Thyroid gland (tissue), 4 donors: ENCODE results near the gene B4GALT5. TPM values are rescaled to one million over a fixed set of nuclear protein-coding genes. Genes with fewer than 3 reads are reported as not detected.

Source experiments
- DNase-seq, 2 donors: peaks; one replicate each; pipeline ENCODE4 v3.0.0-alpha.2; 2019
- H3K27ac ChIP-seq, 3 donors: fragments of 200-600 bp; sonication (generic); 1 replicate in 2 of 3; 2 replicates in 1 of 3; pipeline ENCODE4 v1.5.1; 2016 to 2019; ENCODE audit warnings: mild to moderate bottlenecking in 1 of 3, moderate library complexity in 1 of 3
- H3K27me3 ChIP-seq: fragments of 200-600 bp; sonication (generic); one replicate; pipeline ENCODE4 v1.5.1; 2019
- H3K36me3 ChIP-seq, 2 donors: fragments of 200-600 bp; sonication (generic); one replicate each; pipeline ENCODE4 v1.5.1; 2016 to 2019
- H3K4me1 ChIP-seq, 2 donors: fragments of 200-600 bp; sonication (generic); one replicate each; pipeline ENCODE4 v1.5.1; 2017 to 2019
- H3K4me3 ChIP-seq, 3 donors: fragments of 200-600 bp; sonication (generic); replicated peaks in 1 of 3; 1 replicate in 2 of 3; 2 replicates in 1 of 3; pipeline ENCODE4 v1.5.1; 2016; ENCODE audit warnings: mild to moderate bottlenecking in 1 of 3
- H3K9me3 ChIP-seq: fragments of 200-600 bp; sonication (generic); one replicate; pipeline ENCODE4 v1.5.1; 2017
- CTCF ChIP-seq, 6 experiments: fragments of 200-600 bp in 3 of 6; fragments of 450-650 bp in 3 of 6; sonication (generic) in 3 of 6; IDR thresholded peaks; one replicate each; pipeline ENCODE4 v1.5.1; 2016 to 2019; ENCODE audit warnings: antibody characterized with exemption in 6 of 6, mild to moderate bottlenecking in 2 of 6, inconsistent platforms in 1 of 6, moderate library complexity in 1 of 6
- POLR2A ChIP-seq, 2 donors: fragments of 450-650 bp; IDR thresholded peaks; one replicate each; pipeline ENCODE4 v1.6.1; 2017; ENCODE audit warnings: antibody characterized with exemption in 2 of 2, mild to moderate bottlenecking in 2 of 2, moderate library complexity in 1 of 2
- WGBS, 2 donors: methylation state at CpG; one replicate each; pipeline ENCODE4 v1.1.5; 2017; 5-methylcytosine and 5-hydroxymethylcytosine counted together
- intact Hi-C: fragments of 100-400 bp; cut with DNase I; formaldehyde crosslinking; loops from one replicate; pipeline ENCODE4 v1.15.1; 2023
- total RNA-seq, 4 donors: library from RNA; depleted of rRNA; stranded (reverse); fragments of >200 nt; gene quantifications; one replicate each; pipeline ENCODE4 v1.2.3, GENCODE V29; 2016

B4GALT5 gene
- total RNA-seq, 4 donors from 2014 or later: 11.5 to 22.2 (median 17.6) TPM

- H3K4me1 ChIP-seq: peaks cover 14 to 18% of the 10 kb centered on the region in 2 donors
- H3K27ac ChIP-seq: peak overlapping the region in 2 of 3 donors; percentile 72 to 82
- WGBS, 2 donors: 4% methylated on average over 6 of the region's 6 CpGs
- TF ChIP-seq POLR2A (IDR thresholded peaks at IDR 0.05) (no peak), CTCF (IDR thresholded peaks at IDR 0.05) (no peak)
- intact Hi-C loops: loop anchor here (5.0 to 10.0 kb wide), 2 partner anchors 88 to 110 kb away; no protein-coding TSS in a partner anchor
- H3K4me3 ChIP-seq: peak overlapping the region; percentile 40 to 83 (median 75)
- DNase-seq: no peak
- H3K27me3 ChIP-seq: no peaks in the 10 kb centered on the region
- H3K36me3 ChIP-seq: no peaks in the 10 kb centered on the region
- no peaks in the 10 kb centered on the region for H3K9me3 ChIP-seq
Observed at GRCh38 chr20:49712646-49712995, 1.1 kb downstream of the B4GALT5 start.

GRCh38 chr20:49712118-49712517 is 1.6 kb downstream of the B4GALT5 start:
- intact Hi-C loops: loop anchor here (5.0 to 10.0 kb wide), 2 partner anchors 87 to 110 kb away; no protein-coding TSS in a partner anchor
- peaks cover 14 to 18% of the 10 kb centered on the region in 2 donors for H3K4me1 ChIP-seq

GRCh38 chr20:49711667-49711987 is 2.1 kb downstream of the B4GALT5 start:
- Histone ChIP-seq H3K27me3 (no peaks in the 10 kb centered on the region), H3K4me1 (peaks cover 18 to 21% of the 10 kb centered on the region in 2 donors), H3K27ac (peak overlapping the region in 2 of 3 donors; percentile 17 to 82), H3K36me3 (no peaks in the 10 kb centered on the region), H3K4me3 (no peak overlapping the region), H3K9me3 (no peaks in the 10 kb centered on the region)
- WGBS, 2 donors: 72 to 84% methylated on average over 3 of the region's 3 CpGs
- intact Hi-C loops: loop anchor here (5.0 to 10.0 kb wide), 2 partner anchors 87 to 111 kb away; no protein-coding TSS in a partner anchor
- no peak for DNase-seq
- no peak for TF ChIP-seq CTCF (IDR thresholded peaks at IDR 0.05)
- no peak for TF ChIP-seq POLR2A (IDR thresholded peaks at IDR 0.05)

More at GRCh38 chr20:49712118-49712517, 1.6 kb downstream of the B4GALT5 start:
- peak overlapping the region in 1 of 3 donors; percentile 75 for H3K4me3 ChIP-seq
- WGBS, 2 donors: 68 to 81% methylated on average over 4 of the region's 4 CpGs
- no peak for DNase-seq
- H3K27me3 ChIP-seq: no peaks in the 10 kb centered on the region
- no peaks in the 10 kb centered on the region for H3K36me3 ChIP-seq
- no peak for TF ChIP-seq POLR2A (IDR thresholded peaks at IDR 0.05)
- TF ChIP-seq CTCF (IDR thresholded peaks at IDR 0.05): no peak
- no peaks in the 10 kb centered on the region for H3K9me3 ChIP-seq
- H3K27ac ChIP-seq: peak overlapping the region in 2 of 3 donors; percentile 72 to 82

GRCh38 chr20:49710971-49711666 is 2.6 kb downstream of the B4GALT5 start:
- intact Hi-C loops: loop anchor here (5.0 to 10.0 kb wide), 2 partner anchors 86 to 111 kb away; no protein-coding TSS in a partner anchor
- DNase-seq: no peak
- H3K9me3 ChIP-seq: no peaks in the 10 kb centered on the region
- H3K27me3 ChIP-seq: no peaks in the 10 kb centered on the region
- WGBS, 2 donors: 33 to 44% methylated on average over 3 of the region's 3 CpGs
- no peaks in the 10 kb centered on the region for H3K36me3 ChIP-seq
- TF ChIP-seq POLR2A (IDR thresholded peaks at IDR 0.05) (no peak), CTCF (IDR thresholded peaks at IDR 0.05) (no peak)
- H3K27ac ChIP-seq: peak overlapping the region in 1 of 3 donors; percentile 82
- peaks cover 22 to 23% of the 10 kb centered on the region in 2 donors for H3K4me1 ChIP-seq
- no peak overlapping the region for H3K4me3 ChIP-seq

- Histone ChIP-seq H3K4me3 (no peak overlapping the region), H3K27me3 (no peaks in the 10 kb centered on the region), H3K27ac (no peak overlapping the region), H3K36me3 (no peaks in the 10 kb centered on the region), H3K9me3 (no peaks in the 10 kb centered on the region), H3K4me1 (peaks cover 11 to 18% of the 10 kb centered on the region in 2 donors)
- WGBS, 2 donors: 77 to 88% methylated on average over 3 of the region's 3 CpGs
- intact Hi-C loops: no loop called here
- no peak for TF ChIP-seq POLR2A (IDR thresholded peaks at IDR 0.05)
- DNase-seq: no peak
Observed at GRCh38 chr20:49707118-49707517, 6.6 kb downstream of the B4GALT5 start.
